GM12892 (cell line): ENCODE results near the gene DPP3.
"Not testable (repeated sequence)": the region's sequence is repeated elsewhere in the genome, so short reads cannot be mapped to it uniquely, and the experiment has no call there.

Experiments used
- POLR2A ChIP-seq: IDR thresholded peaks from 2 replicates; pipeline ENCODE4 v1.6.1; 2011; ENCODE audit warnings: low read depth, low read length, control low read depth
- POLR2AphosphoS5 ChIP-seq: IDR thresholded peaks from 2 replicates; pipeline ENCODE4 v1.6.1; 2011; ENCODE audit warnings: low read depth, low read length, control low read depth
- TAF1 ChIP-seq: IDR thresholded peaks from 2 replicates; pipeline ENCODE4 v1.6.1; 2011; ENCODE audit warnings: low read depth, mild to moderate bottlenecking, control low read depth, low read length, borderline replicate concordance

DNA sequence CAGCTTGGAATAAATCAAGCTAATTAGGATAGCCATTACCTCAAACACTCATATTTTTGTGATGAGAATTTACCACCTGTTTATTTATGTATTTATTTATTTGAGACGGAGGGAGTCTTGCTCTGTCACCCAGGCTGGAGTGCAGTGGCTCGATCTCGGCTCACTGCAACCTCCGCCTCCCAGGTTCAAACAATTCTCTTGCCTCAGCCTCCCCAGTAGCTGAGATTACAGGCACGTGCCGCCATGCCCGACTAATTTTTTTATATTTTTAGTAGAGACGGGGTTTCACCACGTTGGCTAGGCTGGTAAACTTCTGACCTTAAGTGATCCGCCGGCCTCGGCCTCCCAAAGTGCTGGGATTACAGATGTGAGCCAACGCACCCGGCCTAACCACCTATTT lies 64.7 kb downstream of the DPP3 start:
- not testable (repeated sequence) for TF ChIP-seq POLR2AphosphoS5, POLR2A, TAF1
